ENCODE data around the gene PFKP.

Gene PFKP

DNA sequence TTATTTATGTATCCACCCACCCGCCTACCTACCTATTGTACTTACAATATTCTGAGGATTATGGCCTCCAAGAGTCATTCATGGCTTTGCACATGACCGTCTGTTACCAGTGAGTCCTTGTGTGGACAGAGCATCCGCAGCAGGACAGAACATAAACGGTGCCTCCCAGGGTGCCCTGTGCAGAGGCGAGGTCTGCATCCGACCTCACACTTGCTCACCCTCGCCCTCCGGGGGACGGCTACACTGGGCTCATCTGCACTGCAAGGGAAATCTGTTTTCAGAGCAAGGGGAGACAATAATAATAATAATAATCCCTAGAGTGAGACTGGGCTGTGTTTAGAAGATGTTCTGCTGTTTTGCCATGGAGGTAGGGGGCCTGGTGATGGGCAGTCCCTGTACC is 29.8 kb downstream of the PFKP start:
- TF ChIP-seq, protein P1, sequence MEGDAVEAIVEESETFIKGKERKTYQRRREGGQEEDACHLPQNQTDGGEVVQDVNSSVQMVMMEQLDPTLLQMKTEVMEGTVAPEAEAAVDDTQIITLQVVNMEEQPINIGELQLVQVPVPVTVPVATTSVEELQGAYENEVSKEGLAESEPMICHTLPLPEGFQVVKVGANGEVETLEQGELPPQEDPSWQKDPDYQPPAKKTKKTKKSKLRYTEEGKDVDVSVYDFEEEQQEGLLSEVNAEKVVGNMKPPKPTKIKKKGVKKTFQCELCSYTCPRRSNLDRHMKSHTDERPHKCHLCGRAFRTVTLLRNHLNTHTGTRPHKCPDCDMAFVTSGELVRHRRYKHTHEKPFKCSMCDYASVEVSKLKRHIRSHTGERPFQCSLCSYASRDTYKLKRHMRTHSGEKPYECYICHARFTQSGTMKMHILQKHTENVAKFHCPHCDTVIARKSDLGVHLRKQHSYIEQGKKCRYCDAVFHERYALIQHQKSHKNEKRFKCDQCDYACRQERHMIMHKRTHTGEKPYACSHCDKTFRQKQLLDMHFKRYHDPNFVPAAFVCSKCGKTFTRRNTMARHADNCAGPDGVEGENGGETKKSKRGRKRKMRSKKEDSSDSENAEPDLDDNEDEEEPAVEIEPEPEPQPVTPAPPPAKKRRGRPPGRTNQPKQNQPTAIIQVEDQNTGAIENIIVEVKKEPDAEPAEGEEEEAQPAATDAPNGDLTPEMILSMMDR (IDR thresholded peaks at IDR 0.05): no peak
- Histone ChIP-seq H3K36me3 (ENCODE audit: control insufficient read depth, insufficient read depth, low read length) (no peaks in the 10 kb centered on the region), H3K9ac (no peak overlapping the region), H2AFZ (no peak overlapping the region), H3K9me3 (ENCODE audit: control insufficient read depth, low read length) (no peaks in the 10 kb centered on the region), H3K4me1 (no peaks in the 10 kb centered on the region), H3K4me3 (ENCODE audit: low read depth, low read length) (no peak overlapping the region), H3K27me3 (ENCODE audit: control insufficient read depth, insufficient read depth, low read length) (no peaks in the 10 kb centered on the region), H3K27ac (no peak overlapping the region), H3K79me2 (no peaks in the 10 kb centered on the region), H3K4me2 (ENCODE audit: low read length) (no peak overlapping the region)

DNA sequence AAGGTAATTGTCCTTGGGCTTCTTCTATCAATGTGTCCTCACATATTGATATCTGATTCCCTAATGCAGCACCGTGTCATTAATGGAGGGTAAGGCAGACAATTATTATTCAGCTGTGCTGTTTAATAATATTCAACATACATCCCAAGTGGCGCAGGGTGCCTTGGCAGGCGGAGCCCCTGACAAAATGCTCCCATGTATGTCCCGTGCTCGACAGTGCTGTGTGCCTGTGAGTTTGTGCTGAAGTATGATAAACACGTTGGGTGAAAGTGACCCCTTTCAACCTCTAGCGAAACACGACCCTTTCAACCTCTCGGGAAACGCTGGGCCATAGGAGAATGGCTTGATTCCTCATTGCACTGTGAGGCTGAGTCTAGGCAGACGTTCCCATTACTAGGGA is 31.3 kb downstream of the PFKP start:
- H3K36me3 ChIP-seq (ENCODE audit: control insufficient read depth, insufficient read depth, low read length): no peaks in the 10 kb centered on the region
- no peak overlapping the region for H3K9ac ChIP-seq
- H3K27ac ChIP-seq: no peak overlapping the region
- no peaks in the 10 kb centered on the region for H3K27me3 ChIP-seq (ENCODE audit: control insufficient read depth, insufficient read depth, low read length)
- H3K79me2 ChIP-seq: no peaks in the 10 kb centered on the region
- TF ChIP-seq, protein P1 (IDR thresholded peaks at IDR 0.05): no peak
- H3K9me3 ChIP-seq (ENCODE audit: control insufficient read depth, low read length): no peaks in the 10 kb centered on the region
- H2AFZ ChIP-seq: no peak overlapping the region
- H3K4me3 ChIP-seq (ENCODE audit: low read depth, low read length): no peak overlapping the region
- no peaks in the 10 kb centered on the region for H3K4me1 ChIP-seq
- no peak overlapping the region for H3K4me2 ChIP-seq (ENCODE audit: low read length)

DNA sequence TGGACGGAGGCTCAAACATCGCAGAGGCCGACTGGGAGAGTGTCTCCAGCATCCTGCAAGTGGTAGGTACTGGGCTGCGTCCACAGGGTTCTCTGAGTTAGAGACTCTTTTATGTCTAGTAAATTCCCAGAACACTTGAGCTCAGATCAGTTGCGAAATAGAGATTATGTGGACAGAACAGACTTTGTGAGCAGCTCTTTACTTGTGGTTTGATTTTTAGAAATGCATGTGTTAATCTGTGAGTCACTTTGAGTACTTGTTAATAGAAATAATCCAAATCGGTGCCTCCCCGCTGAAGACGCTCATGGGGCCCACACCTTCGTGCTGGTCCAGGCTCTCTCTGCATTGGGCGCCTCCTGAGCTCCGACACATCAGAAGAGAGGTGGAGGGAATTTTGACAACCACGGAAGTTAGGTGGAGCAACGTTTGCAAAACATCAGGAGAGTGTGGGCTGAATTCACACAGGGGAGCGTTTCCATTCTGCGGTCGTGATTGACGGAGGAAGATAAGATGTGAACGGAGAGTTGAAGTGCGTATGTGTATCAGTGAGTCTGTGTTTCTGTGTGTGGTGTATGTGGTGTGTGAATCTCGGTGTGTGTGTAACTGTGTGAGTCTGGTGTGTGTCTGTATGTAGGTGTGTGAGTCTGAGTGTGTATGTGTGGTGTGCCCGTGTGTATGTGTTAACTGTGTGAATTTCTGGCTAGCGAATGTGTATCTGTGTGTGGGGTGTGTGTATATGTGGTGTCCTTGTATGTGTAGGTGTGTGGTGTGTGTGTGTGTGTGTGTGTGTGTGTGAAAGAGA is 32.1 kb downstream of the PFKP start:
- Histone ChIP-seq H3K9ac (no peak overlapping the region), H3K27me3 (ENCODE audit: control insufficient read depth, insufficient read depth, low read length) (no peaks in the 10 kb centered on the region), H3K36me3 (ENCODE audit: control insufficient read depth, insufficient read depth, low read length) (no peaks in the 10 kb centered on the region), H3K79me2 (no peaks in the 10 kb centered on the region), H3K27ac (no peak overlapping the region), H3K4me2 (ENCODE audit: low read length) (no peak overlapping the region), H3K4me1 (no peaks in the 10 kb centered on the region), H3K9me3 (ENCODE audit: control insufficient read depth, low read length) (no peaks in the 10 kb centered on the region), H3K4me3 (ENCODE audit: low read depth, low read length) (no peak overlapping the region), H2AFZ (no peak overlapping the region)
- TF ChIP-seq, protein P1 (IDR thresholded peaks at IDR 0.05): no peak

DNA sequence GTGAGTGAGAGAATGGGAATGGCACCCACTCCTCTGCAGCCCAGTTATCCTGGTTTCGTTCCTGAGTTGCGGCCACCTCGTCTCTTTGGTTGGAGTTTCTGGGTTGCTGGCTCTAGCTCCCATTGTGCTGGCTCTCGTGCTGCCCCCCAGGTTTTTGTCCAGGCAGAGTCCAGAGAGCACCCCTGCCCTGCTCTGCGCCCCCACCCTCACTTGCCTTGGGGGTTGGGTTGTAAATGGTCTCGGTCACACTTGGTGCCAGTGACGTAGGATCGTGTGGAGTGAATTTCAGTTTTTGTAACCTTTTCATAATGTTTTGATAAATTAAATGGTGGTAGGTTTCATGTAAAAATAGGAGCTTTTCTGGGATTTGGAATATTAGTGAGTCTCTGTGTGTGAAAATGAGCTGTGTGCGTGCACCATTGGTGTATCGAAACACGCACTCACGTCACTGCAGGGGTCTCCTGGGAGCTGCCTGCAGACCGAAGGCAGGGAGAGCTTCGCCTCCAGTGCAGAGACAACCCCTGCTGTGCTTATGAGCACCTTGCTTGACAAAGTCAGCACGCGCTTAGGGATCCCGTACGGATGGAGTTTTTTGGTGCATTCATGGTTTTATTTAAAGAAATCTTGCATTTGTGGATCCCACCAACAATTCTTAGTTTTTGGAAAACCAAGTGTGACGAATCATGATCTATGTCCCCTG is 32.9 kb downstream of the PFKP start:
- Histone ChIP-seq H2AFZ (no peak overlapping the region), H3K36me3 (ENCODE audit: control insufficient read depth, insufficient read depth, low read length) (no peaks in the 10 kb centered on the region), H3K4me2 (ENCODE audit: low read length) (no peak overlapping the region), H3K27ac (no peak overlapping the region), H3K9me3 (ENCODE audit: control insufficient read depth, low read length) (no peaks in the 10 kb centered on the region), H3K4me3 (ENCODE audit: low read depth, low read length) (no peak overlapping the region), H3K9ac (no peak overlapping the region), H3K27me3 (ENCODE audit: control insufficient read depth, insufficient read depth, low read length) (no peaks in the 10 kb centered on the region), H3K79me2 (no peaks in the 10 kb centered on the region), H3K4me1 (no peaks in the 10 kb centered on the region)
- TF ChIP-seq, protein P1 (IDR thresholded peaks at IDR 0.05): no peak
